GM11168 (cell line): Measurements from ENCODE around the gene CACNG6.
"Not testable (repeated sequence)": the region's sequence is repeated elsewhere in the genome, so short reads cannot be mapped to it uniquely, and the experiment has no call there.

ENCODE experiments used
- in situ Hi-C: fragments of 300-500 bp; cut with MboI; formaldehyde crosslinking; loops from one replicate; pipeline ENCODE4 v1.12.0; 2022; ENCODE audit warnings: low sequenced_read_pairs; ENCODE audit not compliant: unreplicated experiment

CACNG6 gene

GRCh38 chr19:54035215-54036178 lies 44.1 kb downstream of the CACNG6 start:
- in situ Hi-C loops, result no loop called here

- in situ Hi-C loops, result not testable (repeated sequence)
Measured at GRCh38 chr19:54036542-54036941, 45.1 kb downstream of the CACNG6 start.

DNA sequence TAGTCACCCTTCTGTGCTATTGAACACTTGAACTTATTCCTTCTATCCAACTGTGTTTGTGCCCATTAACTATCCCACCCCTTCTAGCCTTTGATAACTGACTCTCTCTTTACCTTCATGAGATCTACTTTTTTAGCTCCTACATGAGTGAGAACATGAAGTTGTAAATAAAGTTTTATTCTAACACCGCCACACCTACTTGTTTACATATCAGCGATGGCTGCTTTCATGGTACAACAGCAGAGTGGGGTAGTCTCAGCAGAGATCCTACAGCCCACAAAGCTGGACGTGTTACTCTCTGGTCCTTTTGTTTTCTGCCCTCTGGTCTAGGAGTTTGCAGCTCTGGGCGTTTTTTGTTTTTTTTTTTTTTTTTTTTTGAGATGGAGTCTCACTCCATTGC lies 48.6 kb downstream of the CACNG6 start:
- in situ Hi-C loops, result no loop called here

DNA sequence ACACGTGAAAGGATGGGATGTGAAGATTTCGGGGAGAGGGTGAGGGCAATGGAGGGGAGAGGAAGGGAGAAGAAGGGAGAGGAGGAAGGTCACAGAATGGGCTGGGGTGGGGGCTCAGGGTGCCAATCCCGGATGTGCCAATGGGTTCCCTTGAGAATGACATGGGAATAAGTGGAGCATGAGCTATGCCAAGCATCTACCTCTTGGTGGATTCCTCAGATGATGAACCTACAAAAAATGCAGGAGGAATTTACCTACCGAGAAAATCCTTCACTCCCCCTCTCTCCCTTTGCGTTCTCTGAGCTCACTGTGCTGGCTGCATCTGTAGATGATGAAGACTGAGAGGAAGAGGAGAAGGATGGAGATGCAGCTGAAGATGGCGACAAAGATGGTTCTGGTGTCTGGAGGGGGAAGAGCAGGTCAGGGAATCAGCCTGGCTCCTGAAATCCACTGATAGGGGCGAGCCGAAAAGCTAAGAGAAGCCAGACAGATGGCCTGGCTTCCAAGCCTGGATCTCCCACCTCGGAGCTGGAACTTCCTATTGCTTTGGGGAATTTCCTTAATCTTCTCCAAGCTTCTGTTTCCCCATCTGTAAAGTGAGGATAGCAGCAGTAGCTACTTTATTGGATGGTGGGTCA lies 50.7 kb downstream of the CACNG6 start:
- in situ Hi-C loops, result no loop called here

- in situ Hi-C loops, result no loop called here
Measured at GRCh38 chr19:54042989-54043388, 51.6 kb downstream of the CACNG6 start.

GRCh38 chr19:54045771-54046170 lies 54.3 kb downstream of the CACNG6 start:
- in situ Hi-C loops, result no loop called here

- in situ Hi-C loops, result no loop called here
Measured at GRCh38 chr19:54047616-54048015, 56.2 kb downstream of the CACNG6 start.
